Heart right ventricle (tissue), 16 donors: ENCODE data around the gene ETV1. TPM values are rescaled to one million over a fixed set of nuclear protein-coding genes. Genes with fewer than 3 reads are reported as not detected.

Source experiments
- ATAC-seq, 8 donors: fragments of 200-7000 bp; cut with Tn5 transposase; one replicate each; pipeline ENCODE4 v1.9.1; 2020; ENCODE audit warnings: mild to moderate bottlenecking in 8 of 8, moderate library complexity in 8 of 8, moderate number of reproducible peaks in 1 of 8
- DNase-seq, 2 donors: peaks; one replicate each; pipeline ENCODE4 v3.0.0-alpha.2; 2020
- H3K27ac ChIP-seq, 10 donors: fragments of 200-600 bp; sonication (generic) in 2 of 10; one replicate each; pipeline versions ENCODE4 v1.5.0 to v1.8.0; 2020 to 2022; ENCODE audit warnings: mild to moderate bottlenecking in 3 of 10
- H3K27me3 ChIP-seq, 7 donors: fragments of 200-600 bp; one replicate each; pipeline ENCODE4 v1.8.0; 2021 to 2022; ENCODE audit warnings: mild to moderate bottlenecking in 2 of 7
- H3K36me3 ChIP-seq, 9 donors: fragments of 200-600 bp; sonication (generic) in 1 of 9; one replicate each; pipeline versions ENCODE4 v1.5.0 to v1.8.0; 2020 to 2022; ENCODE audit warnings: mild to moderate bottlenecking in 2 of 9
- H3K4me1 ChIP-seq, 9 donors: fragments of 200-600 bp; sonication (generic) in 1 of 9; one replicate each; pipeline versions ENCODE4 v1.5.0 to v1.8.0; 2020 to 2022; ENCODE audit warnings: mild to moderate bottlenecking in 4 of 9
- H3K4me3 ChIP-seq, 10 donors: fragments of 200-600 bp; sonication (generic) in 2 of 10; one replicate each; pipeline versions ENCODE4 v1.5.0 to v1.8.0; 2020 to 2022; ENCODE audit warnings: mild to moderate bottlenecking in 7 of 10, moderate library complexity in 2 of 10
- H3K9me3 ChIP-seq, 11 donors: fragments of 200-600 bp in 10 of 11; sonication (generic) in 2 of 11; one replicate each; pipeline versions ENCODE4 v1.5.0 to v1.8.0; 2013 to 2022; ENCODE audit warnings: mild to moderate bottlenecking in 2 of 11, control low read depth in 1 of 11, moderate library complexity in 1 of 11
- WGBS, 2 donors: extraction: QIAGEN DNeasy Blood & Tissue Kit; methylation state at CpG; one replicate each; pipeline ENCODE4 v1.1.7; 2013; ENCODE audit warnings: inconsistent platforms in 1 of 2; 5-methylcytosine and 5-hydroxymethylcytosine counted together
- intact Hi-C, 10 donors: fragments of 100-400 bp; cut with DNase I; formaldehyde crosslinking; loops; one replicate each; pipeline versions ENCODE4 v1.11.1 to v1.14.2; 2022
- long read RNA-seq, 3 donors: library from polyadenylated mRNA; unstranded; transcript quantifications; one replicate each; pipeline ENCODE4 v2.0.0, GENCODE V29; 2020 to 2021
- polyA plus RNA-seq, 2 donors: library from polyadenylated mRNA; stranded (reverse); fragments of 200-250 nt; gene quantifications; one replicate each; pipeline ENCODE4 v1.2.3, GENCODE V29; 2013
- total RNA-seq, 10 donors: library from RNA; stranded (reverse); fragmentation: NEBNext Ultra II Directional in 3 of 10; extraction: Animal tissue kit (Norgen Biotek cat#: 25700) in 3 of 10; gene quantifications; one replicate each; pipeline versions ENCODE4 v1.2.1 to v1.2.4, GENCODE V29; 2021 to 2023
- TF ChIP-seq, protein P1 (sequence below), 9 donors: fragments of 200-600 bp; sonication (generic) in 2 of 9; IDR thresholded peaks; one replicate each; pipeline versions ENCODE4 v1.5.0 to v1.8.0; 2021 to 2022; ENCODE audit warnings: antibody characterized with exemption in 9 of 9, mild to moderate bottlenecking in 5 of 9, moderate library complexity in 1 of 9
- donor health status: Arrhythmogenic right ventricular cardiomyopathy.
- donor health status: ischemic (EF 13 %, LVEDD 7.1; RV severe dilation, severe dysfunction).
- donor health status: healthy with polysubstance abuse.
- donor health status: DM: no; HTN: yes; CAD: no.
- donor health status: DM: no; HTN: no; CAD: no.
- donor health status: ischemic (EF 25% LVEDD 6.9; RV normal size, moderate dysfunction).
- donor health status: ischemic (EF 25% LVEDD 5.7; RV mildly dilated, moderate dysfunction).
- donor health status: healthy.
- donor health status: DM: yes; HTN: yes; CAD: no.
- donor health status: Ischemic cardiomyopathy.
- donor health status: ischemic (EF 35%, LVEDD 5.7; RV mildly dilated, moderate dysfunction).
- donor health status: nonischemic (EF 11% LVEDD 7.7; RV severe dilation, severe dysfunction).
- donor health status: DM: yes; HTN: yes; CAD: no.
- donor health status: PGD.
- donor health status: ischemic (EF 29% LVEDD 5.4; RV normal size, mild dysfunction).
- donor health status: nonischemic (EF 23%, LVEDD 6.1; RV moderate dilation, normal function).

Gene ETV1
- total RNA-seq, result 100 to 1,000 TPM in 2 of 10 donors, 10 to 100 TPM in 8; 27.5 to 118 (median 60.7) TPM
- polyA plus RNA-seq, result 10 to 100 TPM in 1 of 2 donors, 1 to 10 TPM in 1; 9.5 to 18.4 TPM
- long read RNA-seq, donor 1, transcript ETV1-206 (13 exons, 3,391 nt), result major isoform, 7 of 14 reads
- long read RNA-seq, donor 1, partial matches to known transcripts, result 2 of 14 reads
- long read RNA-seq, donor 1, other reads (novel, unspliced or antisense), result 5 of 14 reads
- long read RNA-seq, donor 2, full-length matches to known transcripts, result 5 of 16 reads
- long read RNA-seq, donor 2, partial matches to known transcripts, result 9 of 16 reads
- long read RNA-seq, donor 2, other reads (novel, unspliced or antisense), result 2 of 16 reads
- long read RNA-seq, donor 3, full-length matches to known transcripts, result 9 of 22 reads
- long read RNA-seq, donor 3, partial matches to known transcripts, result 9 of 22 reads
- long read RNA-seq, donor 3, other reads (novel, unspliced or antisense), result 4 of 22 reads

DNA sequence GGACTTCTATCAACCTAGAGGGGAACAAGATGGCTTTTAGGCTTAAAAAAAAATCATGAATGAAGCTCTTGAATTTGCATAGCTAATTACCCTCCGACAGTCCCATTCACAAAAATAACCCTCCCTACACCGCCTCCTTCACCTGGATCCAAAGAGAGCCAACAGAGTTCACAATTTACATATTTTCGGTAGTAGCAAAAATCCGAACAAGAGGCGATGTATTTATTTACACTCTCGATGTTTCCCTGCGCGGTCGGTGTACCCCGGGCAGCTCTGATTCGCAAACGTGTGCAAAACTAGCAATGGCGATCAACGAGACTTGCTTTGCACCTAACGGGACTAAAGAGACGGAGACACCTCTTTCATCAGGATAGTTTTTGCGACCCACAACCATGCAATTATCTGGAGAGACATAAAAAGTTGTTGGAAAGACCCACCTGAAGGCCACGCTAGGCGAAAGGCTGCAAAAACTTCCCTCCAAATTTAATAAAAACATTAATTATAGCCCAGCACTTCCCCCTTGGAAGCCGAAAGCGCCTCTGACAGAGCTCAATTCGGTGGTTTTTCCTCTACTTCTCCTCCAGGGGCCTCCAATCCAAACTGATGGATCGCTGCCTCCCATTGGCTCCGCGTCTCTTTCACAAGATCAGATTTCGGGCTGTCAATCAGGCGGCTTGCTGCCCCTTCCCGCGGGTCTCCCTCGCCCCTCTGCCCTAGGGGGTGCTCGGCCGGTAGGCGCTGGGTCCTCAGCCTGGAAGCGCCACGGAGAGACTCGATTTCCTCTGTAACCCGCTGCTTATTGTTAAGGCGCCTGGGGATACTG is at the start of gene ETV1:
ETV1 (minus strand) TSS at position 541 of the 823 bp plus-strand sequence. CDS start 614 bp downstream, outside the sequence.
- Histone ChIP-seq H3K36me3 (no peaks in the 10 kb centered on the region), H3K9me3 (no peaks in the 10 kb centered on the region), H3K27ac (peak within 1 kb of the TSS; percentile 79 to 98 (median 93)), H3K27me3 (no peaks in the 10 kb centered on the region), H3K4me3 (peak within 1 kb of the TSS; percentile 51 to 87 (median 69)), H3K4me1 (peaks cover 0 to 30% (median 25%) of the 10 kb centered on the region in 9 donors)
- intact Hi-C loops, result loop anchor here in 3 of 10 donors (2.0 to 10.0 kb wide), 3 partner anchors 205 to 469 kb away; no protein-coding TSS in a partner anchor
- ATAC-seq (peak; percentile 31 to 69 (median 58)), DNase-seq (peak; percentile 54 to 79)
- TF ChIP-seq, protein P1, sequence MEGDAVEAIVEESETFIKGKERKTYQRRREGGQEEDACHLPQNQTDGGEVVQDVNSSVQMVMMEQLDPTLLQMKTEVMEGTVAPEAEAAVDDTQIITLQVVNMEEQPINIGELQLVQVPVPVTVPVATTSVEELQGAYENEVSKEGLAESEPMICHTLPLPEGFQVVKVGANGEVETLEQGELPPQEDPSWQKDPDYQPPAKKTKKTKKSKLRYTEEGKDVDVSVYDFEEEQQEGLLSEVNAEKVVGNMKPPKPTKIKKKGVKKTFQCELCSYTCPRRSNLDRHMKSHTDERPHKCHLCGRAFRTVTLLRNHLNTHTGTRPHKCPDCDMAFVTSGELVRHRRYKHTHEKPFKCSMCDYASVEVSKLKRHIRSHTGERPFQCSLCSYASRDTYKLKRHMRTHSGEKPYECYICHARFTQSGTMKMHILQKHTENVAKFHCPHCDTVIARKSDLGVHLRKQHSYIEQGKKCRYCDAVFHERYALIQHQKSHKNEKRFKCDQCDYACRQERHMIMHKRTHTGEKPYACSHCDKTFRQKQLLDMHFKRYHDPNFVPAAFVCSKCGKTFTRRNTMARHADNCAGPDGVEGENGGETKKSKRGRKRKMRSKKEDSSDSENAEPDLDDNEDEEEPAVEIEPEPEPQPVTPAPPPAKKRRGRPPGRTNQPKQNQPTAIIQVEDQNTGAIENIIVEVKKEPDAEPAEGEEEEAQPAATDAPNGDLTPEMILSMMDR (IDR thresholded peaks at IDR 0.05), result peak in 7 of 9 donors; percentile 23 to 61 (median 47)
- WGBS, 2 donors, result 0% methylated on average over 38 of the region's 38 CpGs

DNA sequence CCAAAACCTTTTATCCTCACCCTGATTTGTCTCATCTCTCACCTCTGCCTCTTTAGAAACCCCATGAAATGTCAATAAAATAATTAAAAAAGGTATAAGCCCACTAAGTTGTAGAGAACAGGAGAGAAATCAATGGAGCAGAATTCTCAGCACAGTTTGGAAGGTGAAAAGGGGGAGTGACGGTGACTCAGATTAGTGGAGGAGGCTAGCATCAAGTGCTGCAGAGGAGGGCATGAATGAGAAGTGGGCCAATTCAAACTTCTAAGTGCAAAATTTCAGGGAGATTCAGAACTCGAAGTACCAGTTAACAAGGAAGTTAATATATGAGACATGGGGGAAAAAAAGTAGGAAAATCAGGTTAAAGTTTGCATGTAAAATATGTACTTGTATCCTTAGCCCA is 34.9 kb upstream of the ETV1 start:
- TF ChIP-seq, protein P1 (IDR thresholded peaks at IDR 0.05), result no peak
- Histone ChIP-seq H3K27me3 (no peaks in the 10 kb centered on the region), H3K4me1 (peaks cover 0 to 6% (median 0%) of the 10 kb centered on the region in 9 donors), H3K36me3 (no peaks in the 10 kb centered on the region), H3K27ac (no peak overlapping the region), H3K4me3 (no peak overlapping the region), H3K9me3 (peaks cover 0 to 8% (median 0%) of the 10 kb centered on the region in 11 donors)
- WGBS, 2 donors, result 92% methylated on average over 2 of the region's 2 CpGs
- intact Hi-C loops, result no loop called here
- DNase-seq (no peak), ATAC-seq (no peak)

DNA sequence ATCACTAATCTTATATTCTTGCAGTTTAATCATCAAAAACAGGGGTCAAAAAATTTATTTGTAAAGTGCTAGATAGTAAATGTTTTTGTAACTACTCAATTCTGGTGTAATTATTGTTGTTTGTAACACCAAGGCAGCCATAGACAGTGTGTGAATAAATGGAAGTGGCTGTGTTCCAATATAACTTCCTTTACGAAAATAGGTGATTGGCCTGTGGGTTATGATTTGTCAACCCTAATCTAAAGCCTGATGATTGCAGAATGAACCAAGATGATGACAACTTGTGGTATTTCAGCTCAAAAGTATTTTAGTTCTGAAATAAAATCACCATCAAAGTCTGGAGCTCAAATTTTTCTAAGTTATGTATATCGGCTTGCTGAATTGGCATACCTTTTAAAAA is 34.4 kb upstream of the ETV1 start:
- Histone ChIP-seq H3K4me3 (no peak overlapping the region), H3K27ac (no peak overlapping the region), H3K4me1 (peaks cover 0 to 6% (median 0%) of the 10 kb centered on the region in 9 donors), H3K27me3 (no peaks in the 10 kb centered on the region), H3K9me3 (peaks cover 0 to 12% (median 0%) of the 10 kb centered on the region in 11 donors), H3K36me3 (no peaks in the 10 kb centered on the region)
- intact Hi-C loops, result no loop called here
- WGBS, 2 donors, result 63 to 64% methylated on average over 2 of the region's 2 CpGs
- TF ChIP-seq, protein P1 (IDR thresholded peaks at IDR 0.05), result no peak
- DNase-seq, result no peak
- ATAC-seq, result no peak

DNA sequence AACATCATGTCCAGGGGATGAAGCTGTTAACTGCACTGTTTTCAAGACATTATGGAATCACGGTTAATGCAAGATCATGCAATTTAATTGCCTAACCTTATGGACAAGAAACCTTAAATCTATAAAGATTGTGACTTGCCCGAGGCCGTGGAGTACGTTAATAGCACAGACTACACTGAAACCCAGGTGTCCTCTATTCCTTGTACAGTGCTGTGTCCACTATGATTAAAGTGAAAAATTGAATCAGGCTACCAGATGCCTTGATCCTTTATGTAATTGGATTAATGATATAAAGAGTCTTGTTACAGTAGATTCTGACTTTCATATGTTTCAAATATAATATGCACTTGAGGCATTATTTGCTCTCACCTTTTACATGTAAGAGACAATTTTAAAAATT is 33.9 kb upstream of the ETV1 start:
- TF ChIP-seq, protein P1 (IDR thresholded peaks at IDR 0.05), result no peak
- H3K9me3 ChIP-seq, result peaks cover 0 to 12% (median 0%) of the 10 kb centered on the region in 11 donors

More for the DNA sequence above, 33.9 kb upstream of the ETV1 start:
- Histone ChIP-seq H3K36me3 (no peaks in the 10 kb centered on the region), H3K27me3 (no peaks in the 10 kb centered on the region), H3K27ac (no peak overlapping the region), H3K4me3 (no peak overlapping the region), H3K4me1 (peaks cover 0 to 6% (median 0%) of the 10 kb centered on the region in 9 donors)
- intact Hi-C loops, result no loop called here
- ATAC-seq (no peak), DNase-seq (no peak)
- 86 to 90% methylated on average over 4 of the region's 4 CpGs for WGBS, 2 donors
